Thyroid gland (tissue), 4 donors: ENCODE measurements around the gene CYP11A1. TPM values are rescaled to one million over a fixed set of nuclear protein-coding genes. Genes with fewer than 3 reads are reported as not detected.
"Not testable (repeated sequence)": the region's sequence is repeated elsewhere in the genome, so short reads cannot be mapped to it uniquely, and the experiment has no call there.

ENCODE experiments used
- DNase-seq, 2 donors: peaks; one replicate each; pipeline ENCODE4 v3.0.0-alpha.2; 2019
- H3K27ac ChIP-seq, 3 donors: fragments of 200-600 bp; sonication (generic); 1 replicate in 2 of 3; 2 replicates in 1 of 3; pipeline ENCODE4 v1.5.1; 2016 to 2019; ENCODE audit warnings: mild to moderate bottlenecking in 1 of 3, moderate library complexity in 1 of 3
- H3K27me3 ChIP-seq: fragments of 200-600 bp; sonication (generic); one replicate; pipeline ENCODE4 v1.5.1; 2019
- H3K36me3 ChIP-seq, 2 donors: fragments of 200-600 bp; sonication (generic); one replicate each; pipeline ENCODE4 v1.5.1; 2016 to 2019
- H3K4me1 ChIP-seq, 2 donors: fragments of 200-600 bp; sonication (generic); one replicate each; pipeline ENCODE4 v1.5.1; 2017 to 2019
- H3K4me3 ChIP-seq, 3 donors: fragments of 200-600 bp; sonication (generic); replicated peaks in 1 of 3; 1 replicate in 2 of 3; 2 replicates in 1 of 3; pipeline ENCODE4 v1.5.1; 2016; ENCODE audit warnings: mild to moderate bottlenecking in 1 of 3
- H3K9me3 ChIP-seq: fragments of 200-600 bp; sonication (generic); one replicate; pipeline ENCODE4 v1.5.1; 2017
- CTCF ChIP-seq, 6 experiments: fragments of 200-600 bp in 3 of 6; fragments of 450-650 bp in 3 of 6; sonication (generic) in 3 of 6; IDR thresholded peaks; one replicate each; pipeline ENCODE4 v1.5.1; 2016 to 2019; ENCODE audit warnings: antibody characterized with exemption in 6 of 6, mild to moderate bottlenecking in 2 of 6, inconsistent platforms in 1 of 6, moderate library complexity in 1 of 6
- POLR2A ChIP-seq, 2 donors: fragments of 450-650 bp; IDR thresholded peaks; one replicate each; pipeline ENCODE4 v1.6.1; 2017; ENCODE audit warnings: antibody characterized with exemption in 2 of 2, mild to moderate bottlenecking in 2 of 2, moderate library complexity in 1 of 2
- WGBS, 2 donors: methylation state at CpG; one replicate each; pipeline ENCODE4 v1.1.5; 2017; 5-methylcytosine and 5-hydroxymethylcytosine counted together
- intact Hi-C: fragments of 100-400 bp; cut with DNase I; formaldehyde crosslinking; loops from one replicate; pipeline ENCODE4 v1.15.1; 2023
- total RNA-seq, 4 donors: library from RNA; depleted of rRNA; stranded (reverse); fragments of >200 nt; gene quantifications; one replicate each; pipeline ENCODE4 v1.2.3, GENCODE V29; 2016

Gene CYP11A1
- total RNA-seq, 4 donors from 2014 or later, result 0.54 to 1.2 (median 0.56) TPM; not detected in 1

DNA sequence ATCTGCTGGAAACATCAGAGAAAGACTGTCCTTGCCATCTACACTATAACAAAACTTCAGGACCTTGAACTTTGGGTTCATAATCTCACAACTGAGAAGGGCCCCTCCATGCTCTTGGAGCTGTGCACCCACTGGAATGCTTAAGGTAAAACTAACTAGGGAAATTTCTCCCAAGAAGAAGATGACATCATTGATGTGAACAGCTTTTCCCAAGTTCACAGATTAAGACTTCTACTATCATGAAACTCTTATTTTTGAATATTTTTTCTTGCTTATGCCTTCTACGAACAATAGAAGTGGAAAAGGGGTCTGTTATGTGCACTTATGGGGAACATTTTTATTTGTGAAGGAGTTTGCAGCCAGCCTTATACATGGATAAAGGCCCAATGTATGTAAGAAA, 5.0 kb downstream of the CYP11A1 start:
- Histone ChIP-seq H3K36me3 (no peaks in the 10 kb centered on the region), H3K4me1 (peaks cover 8 to 12% of the 10 kb centered on the region in 2 donors), H3K27me3 (no peaks in the 10 kb centered on the region), H3K4me3 (no peak overlapping the region), H3K27ac (no peak overlapping the region), H3K9me3 (no peaks in the 10 kb centered on the region)
- 95 to 98% methylated on average over 1 of the region's 1 CpG for WGBS, 2 donors
- DNase-seq, result no peak
- intact Hi-C loops, result no loop called here
- TF ChIP-seq POLR2A (IDR thresholded peaks at IDR 0.05) (no peak), CTCF (IDR thresholded peaks at IDR 0.05) (no peak)

DNA sequence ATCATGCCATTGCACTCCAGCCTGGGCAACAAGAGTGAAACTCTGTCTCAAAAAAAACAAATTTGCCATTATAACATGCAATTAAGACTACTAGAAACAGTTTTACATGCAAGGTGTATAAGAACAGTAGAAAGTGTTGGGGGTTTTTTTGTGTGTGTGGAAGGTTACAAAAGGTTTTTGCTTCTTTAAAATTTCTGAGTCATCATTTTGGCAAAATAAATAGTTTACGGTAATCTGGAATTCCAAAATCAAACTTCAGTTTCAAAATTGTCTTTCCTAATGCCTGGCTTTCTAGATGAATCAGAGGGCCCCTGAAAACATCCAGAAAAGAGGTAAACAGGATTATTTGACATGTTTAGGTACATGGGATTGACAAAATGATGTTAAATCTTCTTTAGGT, 6.6 kb downstream of the CYP11A1 start:
- H3K36me3 ChIP-seq, intact Hi-C loops, H3K4me3 ChIP-seq, DNase-seq, H3K27me3 ChIP-seq, H3K27ac ChIP-seq, H3K9me3 ChIP-seq, H3K4me1 ChIP-seq: not testable (repeated sequence)
- WGBS, 2 donors, result 63 to 69% methylated on average over 1 of the region's 1 CpG

DNA sequence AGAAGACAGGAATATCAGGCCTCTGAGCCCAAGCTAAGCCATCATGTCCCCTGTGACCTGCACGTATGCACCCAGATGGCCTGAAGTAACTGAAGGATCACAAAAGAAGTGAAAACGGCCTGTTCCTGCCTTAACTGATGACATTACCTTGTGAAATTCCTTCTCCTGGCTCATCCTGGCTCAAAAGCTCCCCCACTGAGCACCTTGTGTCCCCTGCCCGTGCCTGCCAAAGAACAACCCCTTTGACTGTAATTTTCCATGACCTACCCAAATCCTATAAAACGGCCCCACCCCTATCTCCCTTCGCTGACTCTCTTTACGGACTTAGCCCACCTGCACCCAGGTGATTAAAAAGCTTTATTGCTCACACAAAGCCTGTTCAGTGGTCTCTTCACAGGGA, 8.1 kb downstream of the CYP11A1 start:
- H3K36me3 ChIP-seq, H3K4me1 ChIP-seq, intact Hi-C loops, H3K4me3 ChIP-seq, H3K27ac ChIP-seq, H3K9me3 ChIP-seq, DNase-seq, H3K27me3 ChIP-seq: not testable (repeated sequence)
- WGBS, 2 donors, result 76 to 83% methylated on average over 6 of the region's 6 CpGs

DNA sequence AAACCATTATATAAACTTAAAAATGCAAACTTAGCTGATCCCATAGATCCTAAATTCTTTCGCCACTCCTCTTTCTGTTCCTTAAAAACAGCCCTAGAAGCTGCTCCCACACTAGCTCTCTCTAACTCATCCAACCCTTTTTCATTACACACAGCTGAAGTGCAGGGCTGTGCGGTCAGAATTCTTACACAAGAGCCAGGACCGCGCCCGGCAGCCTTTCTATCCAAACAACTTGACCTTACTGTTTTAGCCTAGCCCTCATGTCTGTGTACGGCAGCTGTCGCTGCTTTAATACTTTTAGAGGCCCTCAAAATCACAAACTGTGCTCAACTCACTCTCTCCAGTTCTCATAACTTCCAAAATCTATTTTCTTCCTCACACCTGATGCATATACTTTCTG, 9.9 kb downstream of the CYP11A1 start:
- H3K4me3 ChIP-seq, H3K4me1 ChIP-seq, H3K36me3 ChIP-seq, intact Hi-C loops, DNase-seq, H3K27ac ChIP-seq, H3K9me3 ChIP-seq, H3K27me3 ChIP-seq: not testable (repeated sequence)
- 52 to 62% methylated on average over 7 of the region's 7 CpGs for WGBS, 2 donors

DNA sequence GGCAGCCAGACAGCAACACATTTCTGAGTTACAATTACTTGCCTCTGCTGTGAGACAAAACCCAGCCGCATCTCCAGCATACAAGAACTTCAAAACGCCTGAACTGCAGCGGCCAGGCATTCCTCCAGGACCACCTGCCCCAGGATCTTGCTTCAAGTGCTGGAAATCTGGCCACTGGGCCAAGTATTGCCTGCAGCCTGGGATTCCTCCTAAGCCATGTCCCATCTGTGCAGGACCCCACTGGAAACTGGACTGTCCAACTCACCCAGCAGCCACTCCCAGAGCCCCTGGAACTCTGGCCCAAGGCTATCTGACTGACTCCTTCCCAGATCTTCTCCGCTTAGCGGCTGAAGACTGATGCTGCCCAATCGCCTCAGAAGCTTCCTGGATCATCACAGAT, 11.4 kb downstream of the CYP11A1 start:
- DNase-seq, intact Hi-C loops: not testable (repeated sequence)
- WGBS, 2 donors, result 81 to 91% methylated on average over 5 to 6 of the region's 6 CpGs

DNA sequence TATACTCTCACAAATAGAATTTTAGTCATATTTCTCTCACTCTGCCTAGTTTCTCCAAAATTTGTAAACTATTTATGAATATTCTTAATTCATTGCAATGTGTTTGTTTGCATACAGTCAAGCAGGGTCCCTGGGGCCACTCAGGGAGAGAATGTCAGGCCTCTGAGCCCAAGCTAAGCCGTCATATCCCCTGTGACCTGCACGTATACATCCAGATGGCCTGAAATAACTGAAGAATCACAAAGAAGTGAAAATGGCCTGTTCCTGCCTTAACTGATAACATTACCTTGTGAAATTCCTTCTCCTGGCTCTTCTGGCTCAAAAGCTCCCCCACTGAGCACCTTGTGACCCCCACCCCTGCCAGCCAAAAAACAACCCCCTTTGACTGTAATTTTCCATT, 13.5 kb downstream of the CYP11A1 start:
- H3K9me3 ChIP-seq, H3K4me3 ChIP-seq, H3K27ac ChIP-seq, intact Hi-C loops, H3K27me3 ChIP-seq, H3K36me3 ChIP-seq, H3K4me1 ChIP-seq, DNase-seq: not testable (repeated sequence)
- 82 to 86% methylated on average over 2 of the region's 2 CpGs for WGBS, 2 donors

More for the DNA sequence above, 11.4 kb downstream of the CYP11A1 start:
- not testable (repeated sequence) for H3K4me3 ChIP-seq, H3K27me3 ChIP-seq, H3K36me3 ChIP-seq, H3K9me3 ChIP-seq, H3K27ac ChIP-seq, H3K4me1 ChIP-seq

DNA sequence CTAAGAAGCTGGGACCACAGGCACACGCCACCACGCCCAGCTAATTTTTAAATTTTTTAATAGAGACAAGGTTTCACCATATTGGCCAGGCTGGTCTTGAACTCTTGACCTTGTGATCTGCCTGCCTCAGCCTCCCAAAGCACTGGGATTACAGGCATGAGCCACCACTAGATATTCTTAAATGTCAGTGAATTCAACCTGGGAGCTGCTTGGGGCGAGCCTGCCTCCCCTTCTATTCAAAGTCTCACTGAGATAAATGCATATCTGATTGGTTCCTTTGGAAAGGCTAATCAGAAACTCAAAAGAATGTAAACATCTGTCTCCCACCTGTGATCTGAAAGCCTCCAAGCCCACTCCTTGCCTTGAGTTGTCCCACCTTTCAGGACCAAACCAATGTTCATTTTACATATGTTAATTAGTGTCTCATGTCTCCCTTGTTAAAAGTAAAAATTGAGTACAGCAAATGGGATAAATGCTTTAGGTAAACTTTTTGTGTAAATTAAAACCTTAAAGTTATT, 15.0 kb downstream of the CYP11A1 start:
- intact Hi-C loops, result no loop called here
- Histone ChIP-seq H3K27me3 (no peaks in the 10 kb centered on the region), H3K36me3 (no peaks in the 10 kb centered on the region), H3K9me3 (no peaks in the 10 kb centered on the region), H3K4me3 (no peak overlapping the region), H3K27ac (no peak overlapping the region), H3K4me1 (no peaks in the 10 kb centered on the region)
- TF ChIP-seq CTCF (IDR thresholded peaks at IDR 0.05), result no peak
- 85 to 86% methylated on average over 3 of the region's 3 CpGs for WGBS, 2 donors
- DNase-seq, result no peak

DNA sequence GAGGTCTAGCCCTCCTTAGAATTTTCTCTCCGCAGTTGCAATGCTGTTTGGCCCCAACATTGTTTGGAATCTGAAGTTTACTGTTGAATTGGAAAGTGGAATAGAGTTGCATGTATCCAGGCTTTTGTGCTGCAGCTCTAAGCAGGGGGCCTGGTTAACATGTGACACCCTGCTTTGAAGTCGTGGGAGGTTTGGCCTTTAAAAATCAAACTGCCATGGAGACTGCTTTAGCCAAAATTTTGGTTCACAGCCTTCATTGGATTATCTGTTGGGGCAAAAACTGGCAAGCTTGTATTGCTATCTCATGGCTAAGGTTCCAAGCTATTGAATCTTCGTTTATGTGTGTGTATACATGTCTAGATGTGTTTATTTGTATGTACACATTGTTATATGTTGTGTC, 15.8 kb downstream of the CYP11A1 start:
- Histone ChIP-seq H3K36me3 (no peaks in the 10 kb centered on the region), H3K9me3 (no peaks in the 10 kb centered on the region), H3K4me3 (no peak overlapping the region), H3K27me3 (no peaks in the 10 kb centered on the region), H3K27ac (no peak overlapping the region), H3K4me1 (no peaks in the 10 kb centered on the region)
- TF ChIP-seq POLR2A (IDR thresholded peaks at IDR 0.05), result no peak
- TF ChIP-seq CTCF (IDR thresholded peaks at IDR 0.05), result no peak
- intact Hi-C loops, result no loop called here
- 55 to 61% methylated on average over 3 of the region's 3 CpGs for WGBS, 2 donors
- no peak for DNase-seq
